KMS-11 (cell line): Measurements from ENCODE around the gene KCNK17.
"Not testable (repeated sequence)": the region's sequence is repeated elsewhere in the genome, so short reads cannot be mapped to it uniquely, and the experiment has no call there.

ENCODE experiments used
- H2AFZ ChIP-seq: fragments of 200-600 bp; sonication (generic); 2 replicates; pipeline ENCODE4 v1.6.1; 2016; ENCODE audit warnings: antibody characterized with exemption, mixed run types, low read depth
- H3K27ac ChIP-seq: fragments of 200-600 bp; sonication (generic); 2 replicates; pipeline ENCODE4 v1.6.1; 2016; ENCODE audit warnings: mild to moderate bottlenecking, mixed run types
- H3K27me3 ChIP-seq: fragments of 200-600 bp; sonication (generic); 2 replicates; pipeline ENCODE4 v1.6.1; 2017; ENCODE audit warnings: mild to moderate bottlenecking, low read depth, mixed run types, moderate library complexity; ENCODE audit not compliant: insufficient read depth
- H3K36me3 ChIP-seq: fragments of 200-600 bp; sonication (generic); 2 replicates; pipeline ENCODE4 v1.6.1; 2017; ENCODE audit warnings: mild to moderate bottlenecking, mixed run types; ENCODE audit not compliant: insufficient read depth
- H3K4me1 ChIP-seq: fragments of 200-600 bp; sonication (generic); 2 replicates; pipeline ENCODE4 v1.6.1; 2016; ENCODE audit warnings: mild to moderate bottlenecking, low read depth, mixed run types; ENCODE audit not compliant: poor library complexity, severe bottlenecking
- H3K4me2 ChIP-seq: fragments of 200-600 bp; sonication (generic); 2 replicates; pipeline ENCODE4 v1.7.0; 2016; ENCODE audit warnings: mild to moderate bottlenecking, mixed run types
- H3K4me3 ChIP-seq: fragments of 200-600 bp; sonication (generic); IDR thresholded peaks from 2 replicates; pipeline ENCODE4 v1.6.1; 2017; ENCODE audit warnings: low read depth, low read length, mixed read lengths; ENCODE audit not compliant: insufficient read depth
- H3K79me2 ChIP-seq: fragments of 200-600 bp; sonication (generic); 2 replicates; pipeline ENCODE4 v1.6.1; 2016; ENCODE audit warnings: low read depth, mixed run types; ENCODE audit not compliant: insufficient read depth
- H3K9ac ChIP-seq: fragments of 200-600 bp; sonication (generic); 2 replicates; pipeline ENCODE4 v1.6.1; 2016; ENCODE audit warnings: mild to moderate bottlenecking, mixed run types
- H4K20me1 ChIP-seq: fragments of 200-600 bp; sonication (generic); 2 replicates; pipeline ENCODE4 v1.6.1; 2016; ENCODE audit warnings: mild to moderate bottlenecking, mixed run types; ENCODE audit not compliant: insufficient read depth
- TF ChIP-seq, protein P1 (sequence below): fragments of 200-600 bp; sonication (generic); conservative IDR thresholded peaks from 2 replicates; pipeline ENCODE4 v1.6.1; 2017; ENCODE audit warnings: low read depth, mild to moderate bottlenecking, antibody characterized with exemption, low read length, moderate library complexity, mixed read lengths

Gene KCNK17

GRCh38 chr6:39287601-39288000, 26.6 kb downstream of the KCNK17 start:
- H3K27ac ChIP-seq, result no peak overlapping the region
- no peak overlapping the region for H3K4me2 ChIP-seq
- H3K36me3 ChIP-seq, result no peaks in the 10 kb centered on the region
- H4K20me1 ChIP-seq, result no peaks in the 10 kb centered on the region
- no peak overlapping the region for H2AFZ ChIP-seq
- H3K9ac ChIP-seq, result no peak overlapping the region
- TF ChIP-seq, protein P1, sequence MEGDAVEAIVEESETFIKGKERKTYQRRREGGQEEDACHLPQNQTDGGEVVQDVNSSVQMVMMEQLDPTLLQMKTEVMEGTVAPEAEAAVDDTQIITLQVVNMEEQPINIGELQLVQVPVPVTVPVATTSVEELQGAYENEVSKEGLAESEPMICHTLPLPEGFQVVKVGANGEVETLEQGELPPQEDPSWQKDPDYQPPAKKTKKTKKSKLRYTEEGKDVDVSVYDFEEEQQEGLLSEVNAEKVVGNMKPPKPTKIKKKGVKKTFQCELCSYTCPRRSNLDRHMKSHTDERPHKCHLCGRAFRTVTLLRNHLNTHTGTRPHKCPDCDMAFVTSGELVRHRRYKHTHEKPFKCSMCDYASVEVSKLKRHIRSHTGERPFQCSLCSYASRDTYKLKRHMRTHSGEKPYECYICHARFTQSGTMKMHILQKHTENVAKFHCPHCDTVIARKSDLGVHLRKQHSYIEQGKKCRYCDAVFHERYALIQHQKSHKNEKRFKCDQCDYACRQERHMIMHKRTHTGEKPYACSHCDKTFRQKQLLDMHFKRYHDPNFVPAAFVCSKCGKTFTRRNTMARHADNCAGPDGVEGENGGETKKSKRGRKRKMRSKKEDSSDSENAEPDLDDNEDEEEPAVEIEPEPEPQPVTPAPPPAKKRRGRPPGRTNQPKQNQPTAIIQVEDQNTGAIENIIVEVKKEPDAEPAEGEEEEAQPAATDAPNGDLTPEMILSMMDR, result no peak
- H3K27me3 ChIP-seq, result no peaks in the 10 kb centered on the region
- no peaks in the 10 kb centered on the region for H3K79me2 ChIP-seq
- no peak overlapping the region for H3K4me3 ChIP-seq
- no peaks in the 10 kb centered on the region for H3K4me1 ChIP-seq

DNA sequence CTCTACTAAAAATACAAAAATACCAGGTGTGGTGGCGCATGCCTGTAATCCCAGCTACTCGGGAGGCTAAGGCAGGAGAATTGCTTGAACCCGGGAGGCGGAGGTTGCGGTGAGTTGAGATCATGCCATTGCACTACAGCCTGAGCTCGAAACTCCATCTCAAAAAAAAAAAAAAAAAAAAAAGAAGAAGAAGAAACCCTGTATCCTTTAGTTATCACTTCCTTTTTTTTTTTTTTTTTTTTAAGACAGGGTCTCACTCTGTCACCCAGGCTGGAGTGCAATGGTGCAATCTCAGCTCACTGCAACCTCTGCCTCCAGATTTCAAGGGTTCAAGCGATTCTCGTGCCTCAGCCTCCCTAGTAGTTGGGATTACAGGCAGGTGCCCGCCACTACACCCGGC, 27.6 kb downstream of the KCNK17 start:
- H3K4me2 ChIP-seq, result not testable (repeated sequence)

DNA sequence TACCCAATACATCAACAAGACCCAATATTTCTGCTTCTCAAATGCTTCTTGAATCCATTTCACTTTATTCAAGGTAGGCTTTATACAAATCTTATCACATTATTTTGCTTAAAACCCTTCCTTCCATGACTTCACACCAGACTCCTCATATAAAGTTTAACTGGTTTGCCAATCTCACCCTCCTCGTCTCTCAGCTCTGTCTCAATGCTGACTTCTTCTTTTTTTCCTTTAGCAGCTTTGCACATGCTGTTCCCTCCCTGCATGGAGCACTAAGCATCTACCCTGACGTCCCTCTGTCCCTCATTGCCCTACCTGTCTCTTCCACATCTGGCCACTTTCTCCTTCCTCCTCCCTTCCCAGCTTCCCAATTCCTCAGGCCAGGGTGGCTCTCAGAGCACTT, 31.4 kb downstream of the KCNK17 start:
- Histone ChIP-seq H3K4me3 (no peak overlapping the region), H3K4me2 (no peak overlapping the region), H3K27ac (no peak overlapping the region), H2AFZ (no peak overlapping the region), H3K9ac (no peak overlapping the region), H3K27me3 (no peaks in the 10 kb centered on the region), H3K36me3 (no peaks in the 10 kb centered on the region), H4K20me1 (no peaks in the 10 kb centered on the region), H3K4me1 (no peaks in the 10 kb centered on the region), H3K79me2 (no peaks in the 10 kb centered on the region)
- TF ChIP-seq, protein P1, result no peak

More for the DNA sequence above, 27.6 kb downstream of the KCNK17 start:
- not testable (repeated sequence) for H3K27me3 ChIP-seq, H3K9ac ChIP-seq, H3K27ac ChIP-seq, H3K36me3 ChIP-seq, H3K4me3 ChIP-seq, H2AFZ ChIP-seq, H3K79me2 ChIP-seq, H3K4me1 ChIP-seq, H4K20me1 ChIP-seq

DNA sequence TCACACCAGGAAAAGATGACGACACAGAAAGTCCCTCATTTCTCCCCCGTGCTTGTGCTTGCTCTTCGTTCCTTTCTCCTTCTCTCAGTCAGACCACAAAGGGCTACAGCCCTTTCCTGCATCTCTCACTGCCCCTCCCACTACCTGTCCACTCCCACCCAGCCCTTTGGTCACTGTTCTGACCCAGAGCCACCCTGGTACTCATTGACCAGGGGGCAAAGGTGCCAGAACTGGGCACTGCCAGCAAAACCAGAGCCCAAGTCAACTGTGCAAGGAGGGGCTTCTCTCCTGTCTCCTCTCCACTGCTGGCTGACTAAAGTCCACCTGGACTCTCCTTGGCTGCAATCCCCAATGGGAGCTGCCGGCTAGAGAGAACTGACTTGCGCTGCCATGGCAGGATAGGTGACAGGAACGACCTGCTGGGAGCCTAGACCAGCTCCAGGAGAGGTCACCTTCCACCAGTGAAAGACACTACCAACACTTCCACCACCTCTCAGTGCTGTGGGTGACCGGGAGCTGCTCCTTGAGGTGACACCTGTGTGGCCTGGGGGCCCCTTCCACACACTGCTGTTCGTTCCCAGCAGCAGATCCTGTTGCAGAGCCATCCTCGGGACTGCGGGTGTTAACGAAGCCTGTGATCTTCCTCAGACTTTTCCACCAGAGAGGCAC, 32.8 kb downstream of the KCNK17 start:
- no peaks in the 10 kb centered on the region for H3K27me3 ChIP-seq
- no peaks in the 10 kb centered on the region for H3K79me2 ChIP-seq
- no peak overlapping the region for H3K27ac ChIP-seq
- no peaks in the 10 kb centered on the region for H3K36me3 ChIP-seq
- no peaks in the 10 kb centered on the region for H4K20me1 ChIP-seq
- TF ChIP-seq, protein P1, result no peak
- H3K9ac ChIP-seq, result no peak overlapping the region
- no peak overlapping the region for H2AFZ ChIP-seq
- H3K4me3 ChIP-seq, result no peak overlapping the region
- no peaks in the 10 kb centered on the region for H3K4me1 ChIP-seq
- H3K4me2 ChIP-seq, result no peak overlapping the region

DNA sequence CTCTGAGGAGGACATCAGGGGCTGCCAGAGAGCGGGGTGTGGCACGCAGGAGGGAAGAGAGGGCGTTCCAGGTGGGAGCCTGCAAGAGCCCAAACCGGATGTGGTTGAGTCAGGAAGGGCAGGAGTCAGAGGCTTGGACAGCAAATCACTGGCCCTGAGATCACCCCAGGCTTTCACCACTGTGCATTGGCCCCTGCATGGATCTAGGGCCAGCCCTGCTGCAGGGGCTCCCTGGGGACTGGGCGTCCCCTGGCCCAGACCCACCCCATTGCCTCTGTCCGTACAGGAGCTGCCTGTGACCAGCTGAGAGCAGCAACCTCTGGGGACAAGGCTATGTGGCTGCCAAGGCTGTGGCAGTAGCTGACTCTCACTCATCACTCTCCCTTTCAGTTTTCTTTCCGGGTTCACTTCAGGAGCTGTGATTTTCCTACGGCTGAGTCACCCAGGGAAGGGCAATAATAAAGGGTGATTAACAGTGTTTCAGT, 33.9 kb downstream of the KCNK17 start:
- H3K4me1 ChIP-seq, result no peaks in the 10 kb centered on the region
- H3K4me2 ChIP-seq, result no peak overlapping the region
- no peak overlapping the region for H3K9ac ChIP-seq
- H3K79me2 ChIP-seq, result no peaks in the 10 kb centered on the region
- H4K20me1 ChIP-seq, result no peaks in the 10 kb centered on the region
- H3K4me3 ChIP-seq, result no peak overlapping the region
- no peaks in the 10 kb centered on the region for H3K36me3 ChIP-seq
- TF ChIP-seq, protein P1, result no peak
- H3K27ac ChIP-seq, result no peak overlapping the region
- H3K27me3 ChIP-seq, result no peaks in the 10 kb centered on the region
- H2AFZ ChIP-seq, result no peak overlapping the region
